GM21528 (cell line): ENCODE results near the gene ZFYVE27.

ENCODE experiments used
- ATAC-seq: cut with Tn5 transposase; IDR thresholded peaks from one replicate; pipeline ENCODE4 v1.9.1; 2021; ENCODE audit warnings: mild to moderate bottlenecking, moderate library complexity; ENCODE audit not compliant: unreplicated experiment, low FRiP score

The ZFYVE27 gene

DNA sequence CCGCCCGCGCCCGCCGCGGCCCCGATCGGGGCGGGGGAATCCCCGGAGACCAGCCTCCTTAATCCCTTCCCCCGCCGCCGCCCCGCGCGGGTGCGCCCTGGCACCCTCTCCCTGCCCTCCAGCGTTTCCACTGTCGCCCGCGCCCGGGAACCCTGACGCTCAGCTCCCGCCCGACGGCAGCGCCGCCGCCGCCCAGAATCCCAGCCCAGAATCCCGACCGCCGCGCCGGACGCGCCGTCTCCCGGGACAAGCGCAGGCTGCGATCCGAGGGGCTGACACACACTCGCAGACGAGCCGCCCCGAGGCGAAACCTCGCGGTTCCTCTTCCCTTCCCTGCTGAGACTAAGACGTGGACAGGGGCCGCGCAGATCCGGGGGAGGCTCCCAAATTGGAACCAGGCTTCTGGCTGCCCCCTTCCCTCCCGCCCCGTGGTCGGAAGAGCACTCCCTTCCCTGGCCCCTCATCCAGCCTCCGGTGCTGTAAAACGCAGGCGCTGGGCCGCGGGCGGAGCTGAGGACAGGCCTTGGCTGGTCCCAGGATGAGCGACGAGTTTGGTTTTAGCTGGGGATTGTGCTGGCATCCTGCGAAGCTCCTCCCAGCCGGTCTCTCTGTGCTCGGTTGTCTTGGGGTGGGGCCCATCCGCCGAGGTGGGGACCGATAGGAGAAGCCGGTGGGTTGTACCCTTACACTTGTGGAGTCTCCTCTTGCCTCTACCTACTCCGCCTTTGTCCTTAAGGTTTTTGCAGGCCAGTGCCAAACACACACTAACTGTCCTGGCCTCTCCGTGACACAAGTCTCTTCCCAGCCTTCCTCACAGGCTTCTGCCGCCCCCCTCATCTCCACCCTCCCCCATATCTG lies 22.3 kb upstream of the ZFYVE27 start:
- no peak for ATAC-seq

GRCh38 chr10:97715259-97715874 lies 21.6 kb upstream of the ZFYVE27 start:
- no peak for ATAC-seq

DNA sequence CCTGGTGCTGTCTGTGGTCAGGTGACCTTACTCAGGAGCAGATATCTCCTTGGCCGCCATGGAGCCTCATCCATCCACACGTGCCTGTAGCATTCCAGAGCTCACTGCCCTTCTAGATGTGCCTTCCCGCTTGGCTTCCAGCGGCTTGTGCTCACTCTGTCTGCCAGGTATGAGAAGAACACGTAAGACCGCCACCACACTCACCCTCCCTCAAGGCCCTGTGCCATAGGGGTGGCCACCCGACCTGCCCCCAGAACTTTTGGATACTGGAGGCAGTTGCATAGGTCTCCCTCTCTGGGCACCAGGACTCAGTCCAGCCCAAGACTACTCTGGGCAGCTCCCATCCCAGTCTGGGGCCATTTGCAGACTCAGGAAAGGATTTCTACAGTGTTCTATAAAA lies 19.3 kb upstream of the ZFYVE27 start:
- ATAC-seq, result no peak

DNA sequence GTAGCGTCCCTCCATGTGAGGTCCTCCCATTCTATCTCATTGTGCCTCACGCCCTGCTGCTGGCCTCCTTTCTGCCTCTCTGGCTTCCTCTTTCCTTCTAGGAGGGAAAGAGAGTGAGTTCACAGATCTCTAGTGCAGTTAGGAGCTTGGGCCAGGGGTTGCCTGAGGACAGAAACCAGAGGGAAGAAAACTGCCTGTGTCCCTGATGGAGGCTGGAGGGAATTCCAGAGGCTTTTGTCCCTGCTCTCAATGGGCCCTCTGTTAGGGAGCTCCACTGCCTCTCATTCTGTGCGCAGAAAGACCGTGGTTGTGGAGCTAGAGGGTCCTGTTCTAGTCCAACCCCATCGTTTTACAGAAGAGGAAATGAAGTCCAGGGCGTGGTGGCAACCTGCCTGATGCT lies 18.8 kb upstream of the ZFYVE27 start:
- ATAC-seq, result no peak

- no peak for ATAC-seq
These were observed 18.2 kb upstream of the ZFYVE27 start for GRCh38 chr10:97718659-97719142.

DNA sequence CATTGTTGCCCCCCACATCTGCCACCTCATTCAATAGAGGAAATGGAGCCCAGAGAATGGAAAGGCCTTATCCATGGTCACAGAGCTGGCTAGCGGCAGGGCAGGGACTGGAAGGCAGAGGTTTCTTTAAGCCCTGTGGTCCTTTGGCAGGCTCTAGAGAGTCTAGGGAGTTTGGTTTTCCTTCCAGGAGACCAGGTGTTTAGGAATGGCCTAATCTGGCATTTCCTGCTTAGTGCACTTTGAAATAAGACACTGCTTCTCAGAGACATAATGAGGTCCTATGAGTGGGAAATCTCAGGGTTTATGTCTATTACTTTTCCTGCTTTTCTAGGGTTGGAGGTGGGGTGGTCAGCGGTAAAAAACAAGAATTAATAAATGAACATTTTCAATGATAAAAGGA lies 17.3 kb upstream of the ZFYVE27 start:
- ATAC-seq, result no peak

DNA sequence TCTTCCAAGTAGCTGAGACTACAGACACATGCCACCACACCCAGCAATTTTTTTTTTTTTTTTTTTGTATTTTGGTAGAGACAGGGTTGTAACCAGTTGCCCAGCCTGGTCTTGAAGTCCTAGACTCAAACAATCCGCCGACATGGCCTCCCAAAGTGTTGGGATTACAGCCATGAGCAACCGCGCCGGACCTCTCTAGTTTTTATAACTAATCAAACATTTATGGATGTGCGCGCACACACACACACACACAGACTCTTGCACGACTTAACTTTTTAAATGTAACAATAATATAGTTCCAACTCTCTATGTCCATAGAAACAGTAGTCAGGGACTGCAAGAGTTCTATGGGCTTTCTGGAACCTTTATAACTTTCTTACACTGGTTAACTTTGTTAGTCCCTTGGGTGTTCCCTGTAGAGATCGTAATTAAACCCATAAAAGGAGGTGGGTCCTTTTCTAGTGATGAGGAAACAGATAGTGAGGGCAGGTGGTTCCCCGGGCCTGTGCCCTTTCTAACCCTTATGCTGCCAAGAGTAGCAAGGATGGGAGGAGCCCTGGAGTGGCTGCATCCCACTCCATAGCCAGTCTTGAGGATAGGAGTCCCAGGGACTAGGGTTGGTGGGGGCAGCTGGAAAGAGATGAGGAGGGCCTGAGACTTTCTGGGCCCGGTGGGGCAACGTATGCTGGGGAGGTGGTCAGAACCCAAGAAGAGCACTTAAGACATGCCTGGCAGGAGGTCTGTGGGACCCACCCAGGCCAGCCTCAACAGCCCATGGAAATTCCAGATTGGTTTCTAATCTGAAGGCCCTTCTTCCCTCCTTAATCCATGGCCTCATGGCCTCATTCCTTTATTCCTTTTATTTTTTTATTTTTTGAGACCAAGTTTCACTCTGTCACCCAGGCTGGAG lies 14.8 kb upstream of the ZFYVE27 start:
- no peak for ATAC-seq

DNA sequence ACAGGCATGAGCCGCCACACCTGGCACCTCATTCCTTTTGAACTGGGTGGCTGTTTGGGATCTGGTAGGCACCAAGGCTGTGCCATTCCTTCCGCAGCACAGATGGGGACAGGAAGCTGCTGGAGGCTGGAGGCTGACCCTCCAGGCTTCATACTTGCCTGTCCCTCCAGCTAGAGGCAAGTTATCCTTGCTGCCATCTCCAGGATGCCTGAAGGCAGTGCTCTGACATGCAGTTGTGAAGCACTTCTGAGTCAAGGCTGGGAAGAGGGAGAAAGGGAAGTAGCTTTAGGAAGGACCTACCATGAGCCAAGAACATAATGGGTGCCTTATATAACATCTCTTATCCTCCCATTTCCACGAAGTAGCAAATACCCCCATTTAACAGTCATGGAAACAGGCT lies 13.9 kb upstream of the ZFYVE27 start:
- ATAC-seq, result no peak

DNA sequence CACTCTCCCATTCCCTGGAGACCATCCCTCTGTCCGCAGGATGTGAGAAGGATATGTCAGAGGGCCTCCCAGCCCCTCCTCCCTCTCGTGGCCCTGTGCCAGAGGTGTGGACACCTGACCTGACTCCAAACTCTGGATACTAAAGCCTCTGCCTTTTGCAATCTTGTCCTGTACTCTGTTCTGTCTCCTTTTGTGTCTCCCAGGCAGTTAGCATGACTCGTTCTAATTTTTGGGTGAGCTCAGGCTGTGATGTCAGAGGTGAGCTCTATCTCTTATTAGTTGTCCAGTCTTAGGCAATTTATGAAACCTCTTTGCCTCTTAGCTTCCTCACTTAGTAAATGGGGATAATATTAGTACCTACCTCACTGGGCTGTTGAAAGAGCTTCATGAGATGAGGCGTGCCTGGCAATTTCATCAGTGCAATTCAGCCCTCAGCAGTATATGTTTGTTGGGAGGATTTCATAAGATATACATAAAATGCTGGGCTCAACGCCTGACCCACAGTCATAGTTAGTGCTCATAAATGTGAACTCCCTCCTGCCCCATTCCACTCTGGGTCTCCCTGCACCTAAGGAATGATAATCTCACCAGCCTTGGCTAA lies 12.5 kb upstream of the ZFYVE27 start:
- no peak for ATAC-seq

GRCh38 chr10:97726636-97727178 lies 10.2 kb upstream of the ZFYVE27 start:
- ATAC-seq, result no peak

- no peak for ATAC-seq
These were observed 7.9 kb upstream of the ZFYVE27 start for GRCh38 chr10:97729014-97729413.

- ATAC-seq, result no peak
These were observed 5.4 kb upstream of the ZFYVE27 start for GRCh38 chr10:97731346-97732051.

- no peak for ATAC-seq
These were observed 4.9 kb upstream of the ZFYVE27 start for GRCh38 chr10:97732052-97732359.

DNA sequence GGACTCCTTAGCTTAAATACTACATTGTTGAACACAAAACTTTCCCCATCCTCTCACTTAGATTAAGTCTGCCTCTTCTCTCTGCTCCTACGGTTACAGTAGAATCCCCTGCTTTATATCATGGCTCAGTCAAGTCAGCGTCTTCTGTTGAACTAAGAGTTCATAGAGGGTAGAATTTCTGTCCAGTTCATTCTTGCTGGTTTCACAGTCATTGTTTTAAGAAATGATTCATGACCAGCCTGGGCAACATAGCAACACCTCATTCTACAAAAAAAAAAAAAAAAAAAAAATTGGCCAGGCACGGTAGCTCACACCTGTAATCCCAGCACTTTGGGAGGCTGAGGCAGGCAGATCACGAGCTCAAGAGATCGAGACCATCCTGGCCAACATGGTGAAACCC lies 3.7 kb upstream of the ZFYVE27 start:
- ATAC-seq, result no peak

GRCh38 chr10:97734021-97734420 lies 2.9 kb upstream of the ZFYVE27 start:
- ATAC-seq, result no peak

DNA sequence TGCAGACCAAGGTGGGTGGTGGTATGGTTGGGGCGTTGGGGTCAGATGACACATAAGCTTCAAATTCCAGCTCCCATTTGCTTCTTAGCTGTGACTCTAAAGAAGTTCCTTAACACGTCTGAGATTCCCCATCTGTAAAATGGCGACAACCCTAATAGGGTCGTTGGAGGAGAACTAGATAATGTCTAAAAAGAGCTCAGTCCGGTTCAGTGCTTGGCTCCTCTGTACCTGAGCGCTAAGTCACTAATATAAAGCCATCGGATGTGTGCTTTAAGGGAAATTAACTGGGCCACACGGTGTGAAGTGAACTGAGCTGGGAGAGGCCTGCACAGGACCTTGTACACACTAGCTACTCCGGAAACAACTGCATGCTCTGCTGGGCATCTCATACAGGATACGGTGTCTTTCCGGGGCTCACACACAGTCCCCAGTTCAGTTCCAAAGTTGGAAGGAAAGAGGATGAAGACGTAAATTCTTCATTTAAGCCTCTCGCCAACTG lies 476 bp upstream of the ZFYVE27 start:
- ATAC-seq, result peak; percentile 21

- peak; percentile 16 for ATAC-seq
These were observed 890 bp downstream of the ZFYVE27 start for GRCh38 chr10:97737770-97738265.

DNA sequence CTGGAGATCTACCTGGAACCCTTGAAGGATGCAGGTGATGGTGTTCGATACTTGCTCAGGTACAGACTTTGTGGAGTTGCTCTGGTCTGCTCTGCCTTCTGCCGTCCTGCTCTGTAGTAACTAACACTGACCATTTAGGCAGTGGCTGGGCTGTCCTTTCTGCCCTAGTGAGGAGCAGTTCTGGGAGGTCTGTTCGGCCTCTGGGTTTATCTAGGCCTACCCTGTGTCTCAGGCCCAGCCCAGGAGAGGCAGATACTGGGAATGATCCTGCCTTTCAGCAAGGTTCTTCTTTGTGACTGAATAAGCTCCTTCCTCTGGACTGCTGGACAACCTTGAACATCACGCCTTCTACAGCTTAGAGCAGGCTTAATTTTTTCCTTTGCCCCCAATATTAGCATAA lies 1.7 kb downstream of the ZFYVE27 start:
- no peak for ATAC-seq

- ATAC-seq, result no peak
These were observed 3.7 kb downstream of the ZFYVE27 start for GRCh38 chr10:97740613-97741012.
